Neural progenitor cell (in vitro differentiated cells): ENCODE results near the gene CRACR2B. TPM values are rescaled to one million over a fixed set of nuclear protein-coding genes. Genes with fewer than 3 reads are reported as not detected.
A peak's percentile ranks its signal among the peaks of the same experiment; 100 is the strongest.

Experiments used
- DNase-seq: peaks from one replicate; pipeline ENCODE4 v3.0.0-alpha.2; 2016; ENCODE audit warnings: low spot score
- H2AFZ ChIP-seq: fragments of 200-600 bp; sonication (generic); replicated peaks from 2 replicates; pipeline ENCODE4 v1.6.1; 2016; ENCODE audit warnings: antibody characterized with exemption
- H3F3A ChIP-seq: fragments of 200-600 bp; sonication (generic); 2 replicates; pipeline ENCODE4 v1.6.1; 2016; ENCODE audit warnings: antibody characterized with exemption, low read depth
- H3K27ac ChIP-seq: fragments of 200-600 bp; sonication (generic); 2 replicates; pipeline ENCODE4 v1.5.1; 2016; ENCODE audit warnings: mild to moderate bottlenecking
- H3K27me3 ChIP-seq: fragments of 200-600 bp; sonication (generic); 2 replicates; pipeline ENCODE4 v1.6.1; 2016; ENCODE audit warnings: mild to moderate bottlenecking, moderate library complexity
- H3K36me3 ChIP-seq: fragments of 200-600 bp; sonication (generic); 2 replicates; pipeline ENCODE4 v1.5.1; 2016
- H3K4me1 ChIP-seq: fragments of 200-600 bp; sonication (generic); 2 replicates; pipeline ENCODE4 v1.6.1; 2016; ENCODE audit warnings: mixed run types
- H3K4me2 ChIP-seq: fragments of 200-600 bp; sonication (generic); 2 replicates; pipeline ENCODE4 v1.6.1; 2016
- H3K4me3 ChIP-seq: fragments of 200-600 bp; sonication (generic); 2 replicates; pipeline ENCODE4 v1.5.1; 2016
- H3K79me2 ChIP-seq: fragments of 200-600 bp; sonication (generic); 2 replicates; pipeline ENCODE4 v1.6.1; 2016; ENCODE audit warnings: low read depth
- H3K9ac ChIP-seq: fragments of 200-600 bp; sonication (generic); 2 replicates; pipeline ENCODE4 v1.6.1; 2016
- H3K9me3 ChIP-seq: fragments of 200-600 bp; sonication (generic); 2 replicates; pipeline ENCODE4 v1.5.1; 2016; ENCODE audit warnings: low read depth
- H4K20me1 ChIP-seq: fragments of 200-600 bp; sonication (generic); 2 replicates; pipeline ENCODE4 v1.6.1; 2016; ENCODE audit warnings: low read depth
- H3K27ac Mint-ChIP-seq: 3 replicates; pipeline ENCODE4 v1.8.0; 2021; ENCODE audit warnings: mixed read lengths
- H3K27me3 Mint-ChIP-seq: 2 replicates; pipeline ENCODE4 v1.8.0; 2022; ENCODE audit warnings: low read depth, mild to moderate bottlenecking, inconsistent platforms, moderate library complexity, mixed read lengths; ENCODE audit not compliant: insufficient read depth
- H3K36me3 Mint-ChIP-seq: 3 replicates; pipeline ENCODE4 v1.8.0; 2021; ENCODE audit warnings: mixed read lengths
- H3K4me1 Mint-ChIP-seq: 3 replicates; pipeline ENCODE4 v1.8.0; 2021; ENCODE audit warnings: mixed read lengths
- H3K4me3 Mint-ChIP-seq: 3 replicates; pipeline ENCODE4 v1.8.0; 2021; ENCODE audit warnings: mild to moderate bottlenecking, moderate library complexity, mixed read lengths
- H3K9me3 Mint-ChIP-seq: 3 replicates; pipeline ENCODE4 v1.8.0; 2020; ENCODE audit warnings: mixed read lengths
- EZH2 ChIP-seq: fragments of 200-600 bp; sonication (generic); IDR thresholded peaks from 2 replicates; pipeline ENCODE4 v1.6.1; 2017; ENCODE audit warnings: antibody characterized with exemption, mild to moderate bottlenecking, moderate library complexity
- EZH2phosphoT487 ChIP-seq: fragments of 200-600 bp; sonication (generic); IDR thresholded peaks from 2 replicates; pipeline ENCODE4 v1.6.1; 2017; ENCODE audit warnings: antibody characterized with exemption
- total RNA-seq: library from RNA; depleted of rRNA; stranded (reverse); fragments of >200 nt; gene quantifications from 2 replicates; pipeline ENCODE4 v1.2.3, GENCODE V29; 2015; ENCODE audit warnings: low replicate concordance
- TF ChIP-seq, protein P1 (sequence below): fragments of 200-600 bp; sonication (generic); IDR thresholded peaks from 2 replicates; pipeline ENCODE4 v1.5.1; 2017; ENCODE audit warnings: antibody characterized with exemption, mild to moderate bottlenecking

The CRACR2B gene
- total RNA-seq, 1 donor from 2014 or later = 3.9 TPM

DNA sequence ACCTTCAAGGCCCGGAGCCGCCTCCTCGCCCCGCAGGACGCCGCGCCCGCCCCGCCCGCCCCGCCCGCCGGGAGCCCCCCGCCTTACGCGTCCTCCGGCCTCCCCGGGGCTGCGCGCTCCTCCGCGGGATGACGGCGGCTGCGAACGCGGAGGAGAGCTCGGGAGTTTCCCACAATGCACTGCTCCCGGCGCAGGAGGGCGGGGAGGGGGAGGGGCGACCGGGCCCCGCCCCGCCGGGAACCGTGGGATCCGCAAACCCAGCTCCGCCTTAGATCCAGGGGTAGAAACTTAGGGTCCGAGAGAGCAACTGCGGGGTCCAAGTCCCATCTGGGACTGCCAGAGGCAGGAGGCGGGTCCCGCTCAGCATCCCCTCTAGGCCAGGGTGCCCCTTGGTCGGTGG is 37.8 kb upstream of the CRACR2B start, which contains the start of gene CEND1:
Gene CEND1 (minus strand): TSS at position 148 of the 400 bp plus-strand sequence. CDS start 1,514 bp downstream, outside the sequence.
- TF ChIP-seq EZH2phosphoT487 (no peak), EZH2 (no peak)
- TF ChIP-seq, protein P1, sequence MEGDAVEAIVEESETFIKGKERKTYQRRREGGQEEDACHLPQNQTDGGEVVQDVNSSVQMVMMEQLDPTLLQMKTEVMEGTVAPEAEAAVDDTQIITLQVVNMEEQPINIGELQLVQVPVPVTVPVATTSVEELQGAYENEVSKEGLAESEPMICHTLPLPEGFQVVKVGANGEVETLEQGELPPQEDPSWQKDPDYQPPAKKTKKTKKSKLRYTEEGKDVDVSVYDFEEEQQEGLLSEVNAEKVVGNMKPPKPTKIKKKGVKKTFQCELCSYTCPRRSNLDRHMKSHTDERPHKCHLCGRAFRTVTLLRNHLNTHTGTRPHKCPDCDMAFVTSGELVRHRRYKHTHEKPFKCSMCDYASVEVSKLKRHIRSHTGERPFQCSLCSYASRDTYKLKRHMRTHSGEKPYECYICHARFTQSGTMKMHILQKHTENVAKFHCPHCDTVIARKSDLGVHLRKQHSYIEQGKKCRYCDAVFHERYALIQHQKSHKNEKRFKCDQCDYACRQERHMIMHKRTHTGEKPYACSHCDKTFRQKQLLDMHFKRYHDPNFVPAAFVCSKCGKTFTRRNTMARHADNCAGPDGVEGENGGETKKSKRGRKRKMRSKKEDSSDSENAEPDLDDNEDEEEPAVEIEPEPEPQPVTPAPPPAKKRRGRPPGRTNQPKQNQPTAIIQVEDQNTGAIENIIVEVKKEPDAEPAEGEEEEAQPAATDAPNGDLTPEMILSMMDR = no peak
- no peaks in the 10 kb centered on the region for H3K79me2 ChIP-seq
- peak within 1 kb of the TSS; percentile 54 for H3K4me2 ChIP-seq
- H4K20me1 ChIP-seq = peaks cover 32% of the 10 kb centered on the region
- H2AFZ ChIP-seq = no peak within 1 kb of the TSS
- peak; percentile 79 for DNase-seq
- Mint-ChIP-seq H3K36me3 (peaks cover 2% of the 10 kb centered on the region), H3K27ac (no peak within 1 kb of the TSS), H3K27me3 (peaks cover 8% of the 10 kb centered on the region), H3K9me3 (no peaks in the 10 kb centered on the region), H3K4me3 (peak within 1 kb of the TSS; percentile 65), H3K4me1 (peaks cover 6% of the 10 kb centered on the region)
- H3K4me1 ChIP-seq = peaks cover 20% of the 10 kb centered on the region
- H3K9me3 ChIP-seq = no peaks in the 10 kb centered on the region
- no peak within 1 kb of the TSS for H3K27ac ChIP-seq
- H3F3A ChIP-seq = peaks cover 26% of the 10 kb centered on the region
- H3K36me3 ChIP-seq = no peaks in the 10 kb centered on the region
- H3K27me3 ChIP-seq = no peaks in the 10 kb centered on the region
- no peak within 1 kb of the TSS for H3K9ac ChIP-seq
- peak within 1 kb of the TSS; percentile 19 for H3K4me3 ChIP-seq

GRCh38 chr11:790721-791564 is 36.8 kb upstream of the CRACR2B start:
- H3K27me3 Mint-ChIP-seq = peaks cover 3% of the 10 kb centered on the region
- TF ChIP-seq, protein P1 = no peak
- TF ChIP-seq EZH2phosphoT487 (no peak), EZH2 (no peak)
- DNase-seq = peak; percentile 63
- no peak overlapping the region for H2AFZ ChIP-seq
- peaks cover 26% of the 10 kb centered on the region for H3F3A ChIP-seq
- H3K36me3 ChIP-seq = no peaks in the 10 kb centered on the region
- no peaks in the 10 kb centered on the region for H3K9me3 Mint-ChIP-seq
- no peaks in the 10 kb centered on the region for H3K9me3 ChIP-seq
- H3K36me3 Mint-ChIP-seq = peaks cover 2% of the 10 kb centered on the region
- peaks cover 3% of the 10 kb centered on the region for H3K79me2 ChIP-seq
- no peak overlapping the region for H3K27ac ChIP-seq
- H3K9ac ChIP-seq = no peak overlapping the region
- H3K4me1 Mint-ChIP-seq = peaks cover 8% of the 10 kb centered on the region
- peak overlapping the region; percentile 54 for H3K4me2 ChIP-seq
- peaks cover 23% of the 10 kb centered on the region for H3K4me1 ChIP-seq
- peak overlapping the region; percentile 21 for H3K4me3 Mint-ChIP-seq
- no peaks in the 10 kb centered on the region for H3K27me3 ChIP-seq
- peaks cover 39% of the 10 kb centered on the region for H4K20me1 ChIP-seq
- H3K4me3 ChIP-seq = no peak overlapping the region
- H3K27ac Mint-ChIP-seq = no peak overlapping the region

GRCh38 chr11:791658-792534 is 35.8 kb upstream of the CRACR2B start:
- peaks cover 12% of the 10 kb centered on the region for H3K79me2 ChIP-seq
- H3K36me3 ChIP-seq = no peaks in the 10 kb centered on the region
- peaks cover 16% of the 10 kb centered on the region for H3K4me1 Mint-ChIP-seq
- H3K4me2 ChIP-seq = no peak overlapping the region
- no peak overlapping the region for H2AFZ ChIP-seq
- H3F3A ChIP-seq = peaks cover 26% of the 10 kb centered on the region
- H3K27me3 Mint-ChIP-seq = peaks cover 6% of the 10 kb centered on the region
- no peaks in the 10 kb centered on the region for H3K9me3 Mint-ChIP-seq
- no peaks in the 10 kb centered on the region for H3K27me3 ChIP-seq
- H3K4me3 Mint-ChIP-seq = no peak overlapping the region
- H3K36me3 Mint-ChIP-seq = peaks cover 2% of the 10 kb centered on the region
- DNase-seq = no peak
- no peak overlapping the region for H3K27ac Mint-ChIP-seq
- H3K9ac ChIP-seq = no peak overlapping the region
- peaks cover 32% of the 10 kb centered on the region for H3K4me1 ChIP-seq
- H3K9me3 ChIP-seq = no peaks in the 10 kb centered on the region
- TF ChIP-seq, protein P1 = no peak
- TF ChIP-seq EZH2phosphoT487 = no peak
- TF ChIP-seq EZH2 = no peak
- no peak overlapping the region for H3K27ac ChIP-seq
- no peak overlapping the region for H3K4me3 ChIP-seq
- peaks cover 48% of the 10 kb centered on the region for H4K20me1 ChIP-seq
